GM13976 (cell line): Measurements from ENCODE around the gene PPP1R3G.

ENCODE experiments used
- DNase-seq: peaks from one replicate; pipeline ENCODE4 v3.0.0; 2012; ENCODE audit warnings: low spot score
- CTCF ChIP-seq: IDR thresholded peaks from 2 replicates; pipeline ENCODE4 v1.5.1; 2012; ENCODE audit warnings: borderline replicate concordance, mild to moderate bottlenecking; ENCODE audit not compliant: insufficient read depth; ENCODE audit errors: extremely low read depth, missing control alignments, control extremely low read depth
- in situ Hi-C: fragments of 300-500 bp; cut with MboI; formaldehyde crosslinking; loops from one replicate; pipeline ENCODE4 v1.12.0; 2022; ENCODE audit warnings: low sequenced_read_pairs, mixed read lengths, inconsistent platforms; ENCODE audit not compliant: unreplicated experiment

PPP1R3G gene

GRCh38 chr6:5083813-5084359 is 1.3 kb upstream of the PPP1R3G start:
- DNase-seq = no peak
- in situ Hi-C loops = no loop called here
- TF ChIP-seq CTCF = no peak

- no peak for TF ChIP-seq CTCF
- in situ Hi-C loops = no loop called here
Measured at GRCh38 chr6:5084360-5084780, 771 bp upstream of the PPP1R3G start.

GRCh38 chr6:5085648-5086293 is 630 bp downstream of the PPP1R3G start:
- in situ Hi-C loops = no loop called here
- DNase-seq = peak; percentile 59
- TF ChIP-seq CTCF = no peak

More at GRCh38 chr6:5084360-5084780, 771 bp upstream of the PPP1R3G start:
- peak; percentile 74 for DNase-seq

GRCh38 chr6:5086294-5086890 is 1.3 kb downstream of the PPP1R3G start:
- no peak for TF ChIP-seq CTCF
- in situ Hi-C loops = no loop called here
- DNase-seq = no peak

- in situ Hi-C loops = no loop called here
- no peak for DNase-seq
- no peak for TF ChIP-seq CTCF
Measured at GRCh38 chr6:5087389-5087788, 2.2 kb downstream of the PPP1R3G start.

GRCh38 chr6:5088780-5089179 is 3.6 kb downstream of the PPP1R3G start:
- in situ Hi-C loops = no loop called here
- no peak for DNase-seq
- TF ChIP-seq CTCF = no peak
